GM12892 (cell line): ENCODE data around the gene OR2J3.
"Not testable (repeated sequence)": the region's sequence is repeated elsewhere in the genome, so short reads cannot be mapped to it uniquely, and the experiment has no call there.

Source experiments
- POLR2A ChIP-seq: IDR thresholded peaks from 2 replicates; pipeline ENCODE4 v1.6.1; 2011; ENCODE audit warnings: low read depth, low read length, control low read depth
- TAF1 ChIP-seq: IDR thresholded peaks from 2 replicates; pipeline ENCODE4 v1.6.1; 2011; ENCODE audit warnings: low read depth, mild to moderate bottlenecking, control low read depth, low read length, borderline replicate concordance

GRCh38 chr6:29114964-29115363, 7.1 kb downstream of the OR2J3 start:
- not testable (repeated sequence) for TF ChIP-seq TAF1, POLR2A
